ENCODE measurements around the gene ATP5ME. TPM values are rescaled to one million over a fixed set of nuclear protein-coding genes. Genes with fewer than 3 reads are reported as not detected.

ATP5ME gene
- total RNA-seq, 1 donor = 60.8 TPM

- peaks cover 12% of the 10 kb centered on the region for H3K36me3 ChIP-seq (ENCODE audit: insufficient read depth, low read length)
- no peak for DNase-seq (ENCODE audit: insufficient read length, low spot score, missing footprints)
- H3K27ac ChIP-seq (ENCODE audit: low read depth, low read length) = no peak overlapping the region
- no peak overlapping the region for H3K4me3 ChIP-seq (ENCODE audit: insufficient read depth, low read length)
- no peak overlapping the region for H3K4me2 ChIP-seq (ENCODE audit: insufficient read depth, low read length)
- H3K9me3 ChIP-seq (ENCODE audit: low read depth, low read length) = no peaks in the 10 kb centered on the region
- H3K27me3 ChIP-seq (ENCODE audit: insufficient read depth, low read length) = peaks cover 13% of the 10 kb centered on the region
- no peaks in the 10 kb centered on the region for H4K20me1 ChIP-seq (ENCODE audit: insufficient read depth, low read length)
- no peak overlapping the region for H2AFZ ChIP-seq (ENCODE audit: low read length)
- TF ChIP-seq CTCF (IDR thresholded peaks at IDR 0.05; ENCODE audit: extremely low read depth, low read depth, low read length) = no peak
- no peaks in the 10 kb centered on the region for H3K4me1 ChIP-seq (ENCODE audit: insufficient read depth, low read length)
- no peaks in the 10 kb centered on the region for H3K79me2 ChIP-seq (ENCODE audit: insufficient read depth, low read length)
Observed at GRCh38 chr4:667545-667925, 6.5 kb downstream of the ATP5ME start.

GRCh38 chr4:666822-667544 lies 7.1 kb downstream of the ATP5ME start:
- no peak for TF ChIP-seq CTCF (IDR thresholded peaks at IDR 0.05; ENCODE audit: extremely low read depth, low read depth, low read length)
- Histone ChIP-seq H3K79me2 (ENCODE audit: insufficient read depth, low read length) (no peaks in the 10 kb centered on the region), H3K36me3 (ENCODE audit: insufficient read depth, low read length) (peaks cover 7% of the 10 kb centered on the region), H3K4me1 (ENCODE audit: insufficient read depth, low read length) (no peaks in the 10 kb centered on the region), H2AFZ (ENCODE audit: low read length) (no peak overlapping the region), H3K9me3 (ENCODE audit: low read depth, low read length) (no peaks in the 10 kb centered on the region), H3K4me3 (ENCODE audit: insufficient read depth, low read length) (no peak overlapping the region), H4K20me1 (ENCODE audit: insufficient read depth, low read length) (no peaks in the 10 kb centered on the region), H3K27me3 (ENCODE audit: insufficient read depth, low read length) (peaks cover 13% of the 10 kb centered on the region), H3K4me2 (ENCODE audit: insufficient read depth, low read length) (no peak overlapping the region), H3K27ac (ENCODE audit: low read depth, low read length) (no peak overlapping the region)
- no peak for DNase-seq (ENCODE audit: insufficient read length, low spot score, missing footprints)

GRCh38 chr4:666436-666810 lies 7.7 kb downstream of the ATP5ME start:
- H2AFZ ChIP-seq (ENCODE audit: low read length) = no peak overlapping the region
- no peak for DNase-seq (ENCODE audit: insufficient read length, low spot score, missing footprints)
- H3K27me3 ChIP-seq (ENCODE audit: insufficient read depth, low read length) = peaks cover 13% of the 10 kb centered on the region

More at GRCh38 chr4:666436-666810, 7.7 kb downstream of the ATP5ME start:
- H3K4me3 ChIP-seq (ENCODE audit: insufficient read depth, low read length) = no peak overlapping the region
- H3K4me1 ChIP-seq (ENCODE audit: insufficient read depth, low read length) = no peaks in the 10 kb centered on the region
- no peaks in the 10 kb centered on the region for H3K79me2 ChIP-seq (ENCODE audit: insufficient read depth, low read length)
- H3K9me3 ChIP-seq (ENCODE audit: low read depth, low read length) = no peaks in the 10 kb centered on the region
- no peak overlapping the region for H3K4me2 ChIP-seq (ENCODE audit: insufficient read depth, low read length)
- H3K27ac ChIP-seq (ENCODE audit: low read depth, low read length) = no peak overlapping the region
- H3K36me3 ChIP-seq (ENCODE audit: insufficient read depth, low read length) = peaks cover under 1% of the 10 kb centered on the region
- TF ChIP-seq CTCF (IDR thresholded peaks at IDR 0.05; ENCODE audit: extremely low read depth, low read depth, low read length) = no peak
- H4K20me1 ChIP-seq (ENCODE audit: insufficient read depth, low read length) = no peaks in the 10 kb centered on the region
